B cell (primary cell): Measurements from ENCODE around the gene SAP30. TPM values are rescaled to one million over a fixed set of nuclear protein-coding genes. Genes with fewer than 3 reads are reported as not detected.

Source experiments
- ATAC-seq: fragments of 200-7000 bp; cut with Tn5 transposase; one replicate; pipeline ENCODE4 v1.10.0; 2021; ENCODE audit warnings: low read depth, mild to moderate bottlenecking, moderate number of reproducible peaks, moderate library complexity
- CTCF ChIA-PET: fragments of 350-600 bp; sonication (Branson Sonifier 250); formaldehyde crosslinking; loops from one replicate; lab custom pipeline; 2021; ENCODE audit warnings: antibody characterized with exemption, inconsistent platforms; lab: Charles Lee
- POLR2A ChIA-PET: fragments of 350-600 bp; sonication (Branson Sonifier 250); formaldehyde crosslinking; loops from one replicate; lab custom pipeline; 2021; ENCODE audit warnings: antibody characterized with exemption; lab: Charles Lee
- DNase-seq: peaks from one replicate; pipeline ENCODE4 v3.0.0; 2013
- H2AFZ ChIP-seq: 2 replicates; pipeline ENCODE4 v1.6.1; 2012; ENCODE audit warnings: mild to moderate bottlenecking, low read depth, low read length; ENCODE audit not compliant: insufficient read depth, poor library complexity, severe bottlenecking
- H3K27ac ChIP-seq, 2 donors: 1 replicate in 1 of 2; 2 replicates in 1 of 2; pipeline ENCODE4 v1.5.1; 2012 to 2013; ENCODE audit warnings: low read length in 2 of 2, mild to moderate bottlenecking in 2 of 2, moderate library complexity in 1 of 2
- H3K27me3 ChIP-seq, 4 experiments: fragments of 200-600 bp in 1 of 4; sonication (generic) in 1 of 4; replicated peaks in 1 of 4; 1 replicate in 2 of 4; 2 replicates in 2 of 4; pipeline versions ENCODE4 v1.6.1 to v1.7.0; 2013 to 2016; ENCODE audit warnings: low read length in 3 of 4, mild to moderate bottlenecking in 2 of 4, mixed read lengths in 1 of 4, moderate library complexity in 1 of 4; ENCODE audit not compliant: insufficient read depth in 4 of 4, control insufficient read depth in 3 of 4; ENCODE audit errors: control extremely low read depth in 1 of 4
- H3K36me3 ChIP-seq, 2 experiments: replicated peaks in 1 of 2; 1 replicate in 1 of 2; 2 replicates in 1 of 2; pipeline versions ENCODE4 v1.6.1 to v1.7.1; 2013; ENCODE audit warnings: low read length in 1 of 2; ENCODE audit not compliant: insufficient read depth in 2 of 2, control insufficient read depth in 1 of 2; ENCODE audit errors: control extremely low read depth in 1 of 2, extremely low read depth in 1 of 2
- H3K4me1 ChIP-seq, 2 donors: fragments of 200-600 bp in 1 of 2; sonication (generic) in 1 of 2; 1 replicate in 1 of 2; 2 replicates in 1 of 2; pipeline versions ENCODE4 v1.5.1 to v1.6.1; 2013 to 2017; ENCODE audit warnings: low read length in 2 of 2; ENCODE audit not compliant: control insufficient read depth in 2 of 2, insufficient read depth in 2 of 2
- H3K4me2 ChIP-seq: replicated peaks from 2 replicates; pipeline ENCODE3; 2012; ENCODE audit warnings: mild to moderate bottlenecking, low read depth, low read length; ENCODE audit not compliant: poor library complexity, severe bottlenecking
- H3K4me3 ChIP-seq, 5 experiments: fragments of 200-600 bp in 1 of 5; sonication (generic) in 1 of 5; 1 replicate in 3 of 5; 2 replicates in 2 of 5; pipeline versions ENCODE4 v1.5.1 to v1.7.0; 2011 to 2016; ENCODE audit warnings: low read length in 4 of 5, mild to moderate bottlenecking in 4 of 5, low read depth in 2 of 5, control low read depth in 1 of 5, moderate library complexity in 1 of 5; ENCODE audit not compliant: insufficient read depth in 1 of 5; ENCODE audit errors: control extremely low read depth in 1 of 5, extremely low read depth in 1 of 5
- H3K79me2 ChIP-seq: fragments of 200-600 bp; sonication (generic); one replicate; pipeline ENCODE4 v1.6.0; 2016; ENCODE audit warnings: low read length; ENCODE audit not compliant: control insufficient read depth, insufficient read depth
- H3K9ac ChIP-seq: fragments of 200-600 bp; sonication (generic); 2 replicates; pipeline ENCODE4 v1.6.1; 2017; ENCODE audit warnings: mild to moderate bottlenecking, low read length, moderate library complexity
- H3K9me3 ChIP-seq, 3 donors: one replicate each; pipeline versions ENCODE4 v1.6.1 to v1.7.1; 2013; ENCODE audit warnings: low read length in 2 of 3; ENCODE audit not compliant: control insufficient read depth in 2 of 3, insufficient read depth in 1 of 3; ENCODE audit errors: control extremely low read depth in 1 of 3
- H4K20me1 ChIP-seq: 2 replicates; pipeline ENCODE4 v1.6.0; 2012; ENCODE audit warnings: mild to moderate bottlenecking, low read length; ENCODE audit not compliant: insufficient read depth, control insufficient read depth, poor library complexity, severe bottlenecking
- H3K27ac Mint-ChIP-seq: one replicate; pipeline ENCODE4 v1.8.0; 2021; ENCODE audit warnings: mixed read lengths
- H3K27me3 Mint-ChIP-seq: one replicate; pipeline ENCODE4 v1.8.0; 2021; ENCODE audit warnings: mixed read lengths
- H3K4me1 Mint-ChIP-seq: one replicate; pipeline ENCODE4 v1.8.0; 2021; ENCODE audit warnings: mixed read lengths
- H3K4me3 Mint-ChIP-seq: one replicate; pipeline ENCODE4 v1.8.0; 2021; ENCODE audit warnings: mixed read lengths
- H3K9me3 Mint-ChIP-seq: one replicate; pipeline ENCODE4 v1.8.0; 2022; ENCODE audit warnings: mixed read lengths; ENCODE audit not compliant: insufficient read depth
- EZH2 ChIP-seq: IDR thresholded peaks from 2 replicates; pipeline ENCODE4 v1.6.1; 2012; ENCODE audit warnings: borderline replicate concordance, low read depth, mild to moderate bottlenecking, moderate library complexity, low read length; ENCODE audit not compliant: insufficient read depth, poor library complexity, severe bottlenecking
- WGBS: methylation state at CpG from one replicate; pipeline ENCODE4 v1.1.5; 2013; ENCODE audit warnings: missing lambda C conversion rate; ENCODE audit not compliant: insufficient coverage; 5-methylcytosine and 5-hydroxymethylcytosine counted together
- intact Hi-C: fragments of 100-400 bp; cut with micrococcal nuclease; formaldehyde crosslinking; loops from one replicate; pipeline ENCODE4 v1.10.0; 2022
- polyA plus RNA-seq: library from polyadenylated mRNA; depleted of rRNA; stranded (reverse); fragments of >200 nt; gene quantifications from 2 replicates; pipeline ENCODE4 v1.2.3, GENCODE V29; 2012
- total RNA-seq, 2 donors: library from RNA; stranded (reverse); fragments of 120-200 nt in 1 of 2; gene quantifications; 1 replicate in 1 of 2; 2 replicates in 1 of 2; pipeline versions ENCODE4 v1.2.3 to v1.2.4, GENCODE V29; 2013 to 2022
- TF ChIP-seq, protein P1 (sequence below): fragments of 200-600 bp; IDR thresholded peaks from one replicate; pipeline ENCODE4 v1.8.0; 2022; ENCODE audit warnings: antibody characterized with exemption, mild to moderate bottlenecking

SAP30 gene
- total and polyA plus RNA-seq, 2 donors (not counting 1 experiment from before 2014, with no cell fraction given) = 2.5 to 3.5 TPM

DNA sequence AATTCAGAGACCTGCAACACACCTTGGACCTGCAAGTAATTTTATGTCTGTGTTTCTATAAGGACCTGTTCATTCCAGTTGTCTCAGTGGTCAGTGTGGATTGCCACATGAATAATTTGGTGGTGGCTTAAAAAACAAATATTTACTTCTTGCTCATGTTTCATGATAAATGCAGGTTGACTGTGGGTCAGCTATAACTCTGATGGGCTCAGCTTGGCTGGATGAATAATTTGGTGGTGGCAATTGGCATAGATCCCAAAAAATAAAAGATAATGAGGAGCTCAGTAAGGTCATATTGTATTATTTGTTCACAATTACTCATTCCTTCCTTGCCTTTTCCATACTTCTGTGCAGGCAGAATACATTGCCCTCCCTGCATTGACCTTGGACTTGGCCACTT, 47.1 kb downstream of the SAP30 start:
- Mint-ChIP-seq H3K4me1 (peaks cover 7% of the 10 kb centered on the region), H3K27ac (no peak overlapping the region), H3K4me3 (no peak overlapping the region), H3K27me3 (peaks cover 2% of the 10 kb centered on the region), H3K9me3 (no peaks in the 10 kb centered on the region)
- no peaks in the 10 kb centered on the region for H3K36me3 ChIP-seq
- no peak overlapping the region for H3K4me3 ChIP-seq
- ATAC-seq (no peak), DNase-seq (no peak)
- CTCF ChIA-PET = interaction anchor here (0.7 to 14.4 kb wide), 13 partner anchors 12 to 405 kb away, joined by 3 to 307 read pairs (median 5); partner anchors contain the start of gene HMGB2
- H3K27me3 ChIP-seq = no peaks in the 10 kb centered on the region
- H4K20me1 ChIP-seq = no peaks in the 10 kb centered on the region
- H3K9me3 ChIP-seq = no peaks in the 10 kb centered on the region
- no peak overlapping the region for H3K9ac ChIP-seq
- no peak overlapping the region for H2AFZ ChIP-seq
- no peaks in the 10 kb centered on the region for H3K79me2 ChIP-seq
- intact Hi-C loops = loop anchor here (1.0 to 5.0 kb wide), 3 partner anchors 46 to 405 kb away; partner anchors contain the start of gene SAP30
- H3K4me1 ChIP-seq = peaks cover 0 to 6% of the 10 kb centered on the region in 2 donors
- POLR2A ChIA-PET = no interaction called here
- H3K4me2 ChIP-seq = no peak overlapping the region
- no peak overlapping the region for H3K27ac ChIP-seq
- TF ChIP-seq, protein P1, sequence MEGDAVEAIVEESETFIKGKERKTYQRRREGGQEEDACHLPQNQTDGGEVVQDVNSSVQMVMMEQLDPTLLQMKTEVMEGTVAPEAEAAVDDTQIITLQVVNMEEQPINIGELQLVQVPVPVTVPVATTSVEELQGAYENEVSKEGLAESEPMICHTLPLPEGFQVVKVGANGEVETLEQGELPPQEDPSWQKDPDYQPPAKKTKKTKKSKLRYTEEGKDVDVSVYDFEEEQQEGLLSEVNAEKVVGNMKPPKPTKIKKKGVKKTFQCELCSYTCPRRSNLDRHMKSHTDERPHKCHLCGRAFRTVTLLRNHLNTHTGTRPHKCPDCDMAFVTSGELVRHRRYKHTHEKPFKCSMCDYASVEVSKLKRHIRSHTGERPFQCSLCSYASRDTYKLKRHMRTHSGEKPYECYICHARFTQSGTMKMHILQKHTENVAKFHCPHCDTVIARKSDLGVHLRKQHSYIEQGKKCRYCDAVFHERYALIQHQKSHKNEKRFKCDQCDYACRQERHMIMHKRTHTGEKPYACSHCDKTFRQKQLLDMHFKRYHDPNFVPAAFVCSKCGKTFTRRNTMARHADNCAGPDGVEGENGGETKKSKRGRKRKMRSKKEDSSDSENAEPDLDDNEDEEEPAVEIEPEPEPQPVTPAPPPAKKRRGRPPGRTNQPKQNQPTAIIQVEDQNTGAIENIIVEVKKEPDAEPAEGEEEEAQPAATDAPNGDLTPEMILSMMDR = no peak

DNA sequence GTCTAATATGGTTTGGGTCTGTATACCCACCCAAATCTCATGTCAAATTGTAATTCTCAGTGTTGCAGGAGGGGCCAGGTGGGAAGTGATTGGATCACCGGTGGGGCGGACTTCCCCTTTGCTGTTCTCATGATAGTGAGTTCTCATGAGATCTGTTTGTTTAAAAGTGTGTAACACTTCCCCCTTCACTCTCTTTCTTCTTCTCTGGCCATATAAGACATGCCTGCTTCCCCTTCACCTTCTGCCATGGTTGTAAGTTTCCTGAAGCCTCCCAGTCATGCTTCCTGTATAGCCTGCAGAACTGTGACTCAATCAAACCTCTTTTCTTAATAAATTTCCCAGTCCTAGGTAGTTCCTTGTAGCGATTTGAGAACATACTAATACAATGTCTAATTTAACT, 47.9 kb downstream of the SAP30 start:
- no peaks in the 10 kb centered on the region for H3K79me2 ChIP-seq
- CTCF ChIA-PET = interaction anchor here (0.7 to 14.4 kb wide), 11 partner anchors 13 to 406 kb away, joined by 3 to 307 read pairs (median 5); partner anchors contain the start of gene HMGB2
- H3K36me3 ChIP-seq = no peaks in the 10 kb centered on the region
- H3K4me1 Mint-ChIP-seq = peaks cover 7% of the 10 kb centered on the region
- H3K27ac Mint-ChIP-seq = no peak overlapping the region
- no peak overlapping the region for H3K4me3 Mint-ChIP-seq
- H3K4me1 ChIP-seq = peaks cover 0 to 6% of the 10 kb centered on the region in 2 donors
- peaks cover 2% of the 10 kb centered on the region for H3K27me3 Mint-ChIP-seq
- no peaks in the 10 kb centered on the region for H3K27me3 ChIP-seq
- ATAC-seq (no peak), DNase-seq (no peak)
- POLR2A ChIA-PET = no interaction called here
- no peak overlapping the region for H3K4me2 ChIP-seq
- no peak overlapping the region for H3K9ac ChIP-seq
- no peak for TF ChIP-seq EZH2
- TF ChIP-seq, protein P1 = no peak
- no peaks in the 10 kb centered on the region for H4K20me1 ChIP-seq
- H3K27ac ChIP-seq = no peak overlapping the region
- no peaks in the 10 kb centered on the region for H3K9me3 ChIP-seq
- no peak overlapping the region for H2AFZ ChIP-seq
- no peak overlapping the region for H3K4me3 ChIP-seq
- intact Hi-C loops = loop anchor here (5.0 kb wide), 1 partner anchor 46 kb away; the partner anchor contains the start of gene SAP30
- H3K9me3 Mint-ChIP-seq = no peaks in the 10 kb centered on the region
- WGBS = no CpG with 5 or more reads among the region's 3 CpGs
